Left ventricle myocardium inferior (tissue), 1 donor: ENCODE results near the gene PXN. TPM values are rescaled to one million over a fixed set of nuclear protein-coding genes. Genes with fewer than 3 reads are reported as not detected.
"Not testable (repeated sequence)": the region's sequence is repeated elsewhere in the genome, so short reads cannot be mapped to it uniquely, and the experiment has no call there.

Experiments used
- DNase-seq: peaks from one replicate; pipeline ENCODE4 v3.0.0-alpha.2; 2020
- H3K27ac ChIP-seq: fragments of 200-600 bp; replicated peaks from 2 replicates; pipeline ENCODE4 v1.8.0; 2021
- H3K27me3 ChIP-seq: fragments of 200-600 bp; 2 replicates; pipeline ENCODE4 v1.8.0; 2021; ENCODE audit warnings: low read depth
- H3K36me3 ChIP-seq: fragments of 200-600 bp; 2 replicates; pipeline ENCODE4 v1.8.0; 2021
- H3K4me1 ChIP-seq: fragments of 200-600 bp; 2 replicates; pipeline ENCODE4 v1.8.0; 2021
- H3K4me3 ChIP-seq: fragments of 200-600 bp; 2 replicates; pipeline ENCODE4 v1.8.0; 2021; ENCODE audit warnings: mild to moderate bottlenecking, moderate library complexity
- H3K9me3 ChIP-seq: fragments of 200-600 bp; replicated peaks from 2 replicates; pipeline ENCODE4 v1.8.0; 2021
- CTCF ChIP-seq: fragments of 200-600 bp; IDR thresholded peaks from 2 replicates; pipeline ENCODE4 v1.8.0; 2021; ENCODE audit warnings: antibody characterized with exemption, mild to moderate bottlenecking, borderline replicate concordance
- intact Hi-C: fragments of 100-400 bp; cut with micrococcal nuclease; formaldehyde crosslinking; loops from one replicate; pipeline ENCODE4 v1.11.0; 2022
- total RNA-seq: library from RNA; stranded (reverse); fragmentation: NEBNext Ultra II Directional; extraction: Animal tissue kit (Norgen Biotek cat#: 25700); gene quantifications from one replicate; pipeline ENCODE4 v1.2.1, GENCODE V29; 2021
- donor health status: DM: no; HTN: yes; CAD: no; lungs with severe emphysema.

The PXN gene
- total RNA-seq, 1 donor from 2014 or later = 59.8 TPM

- H3K4me3 ChIP-seq = peak overlapping the region; percentile 40
- no peak for TF ChIP-seq CTCF
- H3K4me1 ChIP-seq = peaks cover 100% of the 10 kb centered on the region
- intact Hi-C loops = no loop called here
- H3K9me3 ChIP-seq = no peaks in the 10 kb centered on the region
- DNase-seq = no peak
- no peaks in the 10 kb centered on the region for H3K36me3 ChIP-seq
- no peaks in the 10 kb centered on the region for H3K27me3 ChIP-seq
- H3K27ac ChIP-seq = peak overlapping the region; percentile 96
These were observed 25.6 kb downstream of the PXN start for GRCh38 chr12:120239776-120240494.

GRCh38 chr12:120238839-120239445, 26.6 kb downstream of the PXN start:
- Histone ChIP-seq H3K4me1 (peaks cover 100% of the 10 kb centered on the region), H3K27me3 (no peaks in the 10 kb centered on the region), H3K27ac (peak overlapping the region; percentile 96), H3K36me3 (no peaks in the 10 kb centered on the region), H3K4me3 (no peak overlapping the region), H3K9me3 (no peaks in the 10 kb centered on the region)
- no peak for DNase-seq
- no peak for TF ChIP-seq CTCF
- intact Hi-C loops = no loop called here

- H3K27ac ChIP-seq = peak overlapping the region; percentile 96
- intact Hi-C loops = no loop called here
- no peak for DNase-seq
These were observed 27.3 kb downstream of the PXN start for GRCh38 chr12:120238217-120238616.

GRCh38 chr12:120237360-120238171, 28.0 kb downstream of the PXN start:
- peak; percentile 76 for DNase-seq
- H3K36me3 ChIP-seq = no peaks in the 10 kb centered on the region

More at GRCh38 chr12:120238217-120238616, 27.3 kb downstream of the PXN start:
- no peak for TF ChIP-seq CTCF
- H3K36me3 ChIP-seq = no peaks in the 10 kb centered on the region
- no peaks in the 10 kb centered on the region for H3K27me3 ChIP-seq
- H3K9me3 ChIP-seq = no peaks in the 10 kb centered on the region
- peaks cover 100% of the 10 kb centered on the region for H3K4me1 ChIP-seq
- H3K4me3 ChIP-seq = peak overlapping the region; percentile 29

GRCh38 chr12:120236809-120237208, 28.7 kb downstream of the PXN start:
- peaks cover 100% of the 10 kb centered on the region for H3K4me1 ChIP-seq
- H3K9me3 ChIP-seq, H3K4me3 ChIP-seq, H3K27me3 ChIP-seq, DNase-seq, H3K36me3 ChIP-seq, intact Hi-C loops: not testable (repeated sequence)
- H3K27ac ChIP-seq = peak overlapping the region; percentile 96

More at GRCh38 chr12:120237360-120238171, 28.0 kb downstream of the PXN start:
- H3K4me3 ChIP-seq = peak overlapping the region; percentile 29
- H3K4me1 ChIP-seq = peaks cover 100% of the 10 kb centered on the region
- TF ChIP-seq CTCF = no peak
- no peaks in the 10 kb centered on the region for H3K9me3 ChIP-seq
- H3K27ac ChIP-seq = peak overlapping the region; percentile 96
- no peaks in the 10 kb centered on the region for H3K27me3 ChIP-seq
- intact Hi-C loops = no loop called here
